Measurements from ENCODE around the gene ARID1B.

ARID1B gene

GRCh38 chr6:157169656-157170055 lies 392.5 kb downstream of the ARID1B start:
- Histone ChIP-seq H3K9me2 (replicated peaks; ENCODE audit: insufficient read depth, low read length) (no peaks in the 10 kb centered on the region), H3K9ac (ENCODE audit: low read length) (no peak overlapping the region), H3K9me3 (ENCODE audit: insufficient read depth, low read length) (no peaks in the 10 kb centered on the region), H4K20me1 (ENCODE audit: low read depth, low read length) (no peaks in the 10 kb centered on the region), H3K27ac (ENCODE audit: low read depth, low read length) (no peak overlapping the region), H3K4me3 (ENCODE audit: insufficient read depth, low read length, poor library complexity, severe bottlenecking) (no peak overlapping the region), H3K4me2 (ENCODE audit: low read depth, low read length, poor library complexity, severe bottlenecking) (no peak overlapping the region), H2AFZ (ENCODE audit: low read depth, low read length, severe bottlenecking) (no peak overlapping the region), H3K27me3 (ENCODE audit: low read length) (no peaks in the 10 kb centered on the region), H3K36me3 (ENCODE audit: low read length) (no peaks in the 10 kb centered on the region), H3F3A (ENCODE audit: insufficient read depth) (no peaks in the 10 kb centered on the region), H3K79me2 (ENCODE audit: insufficient read depth, low read length) (no peaks in the 10 kb centered on the region)
- TF ChIP-seq EZH2phosphoT487 (conservative IDR thresholded peaks at IDR 0.05; ENCODE audit: low read length) (no peak), CTCF (IDR thresholded peaks at IDR 0.05; ENCODE audit: insufficient read depth, low read length, poor library complexity, severe bottlenecking) (no peak)

- TF ChIP-seq EZH2phosphoT487 (conservative IDR thresholded peaks at IDR 0.05; ENCODE audit: low read length) (no peak), CTCF (IDR thresholded peaks at IDR 0.05; ENCODE audit: insufficient read depth, low read length, poor library complexity, severe bottlenecking) (no peak)
Observed at GRCh38 chr6:157170535-157170934, 393.4 kb downstream of the ARID1B start.

GRCh38 chr6:157171801-157172200 lies 394.6 kb downstream of the ARID1B start:
- H4K20me1 ChIP-seq (ENCODE audit: low read depth, low read length): no peaks in the 10 kb centered on the region
- H2AFZ ChIP-seq (ENCODE audit: low read depth, low read length, severe bottlenecking): no peak overlapping the region
- no peak overlapping the region for H3K9ac ChIP-seq (ENCODE audit: low read length)
- no peaks in the 10 kb centered on the region for H3F3A ChIP-seq (ENCODE audit: insufficient read depth)
- TF ChIP-seq EZH2phosphoT487 (conservative IDR thresholded peaks at IDR 0.05; ENCODE audit: low read length): no peak
- no peaks in the 10 kb centered on the region for H3K27me3 ChIP-seq (ENCODE audit: low read length)
- H3K4me2 ChIP-seq (ENCODE audit: low read depth, low read length, poor library complexity, severe bottlenecking): no peak overlapping the region
- no peak overlapping the region for H3K4me3 ChIP-seq (ENCODE audit: insufficient read depth, low read length, poor library complexity, severe bottlenecking)
- no peaks in the 10 kb centered on the region for H3K36me3 ChIP-seq (ENCODE audit: low read length)
- H3K9me3 ChIP-seq (ENCODE audit: insufficient read depth, low read length): no peaks in the 10 kb centered on the region
- H3K79me2 ChIP-seq (ENCODE audit: insufficient read depth, low read length): no peaks in the 10 kb centered on the region
- no peak overlapping the region for H3K27ac ChIP-seq (ENCODE audit: low read depth, low read length)
- no peaks in the 10 kb centered on the region for H3K9me2 ChIP-seq (replicated peaks; ENCODE audit: insufficient read depth, low read length)

More at GRCh38 chr6:157170535-157170934, 393.4 kb downstream of the ARID1B start:
- Histone ChIP-seq H4K20me1 (ENCODE audit: low read depth, low read length) (no peaks in the 10 kb centered on the region), H3K79me2 (ENCODE audit: insufficient read depth, low read length) (no peaks in the 10 kb centered on the region), H3K36me3 (ENCODE audit: low read length) (no peaks in the 10 kb centered on the region), H3K9me2 (replicated peaks; ENCODE audit: insufficient read depth, low read length) (no peaks in the 10 kb centered on the region), H3K4me2 (ENCODE audit: low read depth, low read length, poor library complexity, severe bottlenecking) (no peak overlapping the region), H3F3A (ENCODE audit: insufficient read depth) (no peaks in the 10 kb centered on the region), H3K27me3 (ENCODE audit: low read length) (no peaks in the 10 kb centered on the region), H3K9me3 (ENCODE audit: insufficient read depth, low read length) (no peaks in the 10 kb centered on the region), H2AFZ (ENCODE audit: low read depth, low read length, severe bottlenecking) (no peak overlapping the region), H3K4me3 (ENCODE audit: insufficient read depth, low read length, poor library complexity, severe bottlenecking) (no peak overlapping the region), H3K27ac (ENCODE audit: low read depth, low read length) (no peak overlapping the region), H3K9ac (ENCODE audit: low read length) (no peak overlapping the region)

GRCh38 chr6:157172231-157172701 lies 395.1 kb downstream of the ARID1B start:
- Histone ChIP-seq H3K79me2 (ENCODE audit: insufficient read depth, low read length) (no peaks in the 10 kb centered on the region), H2AFZ (ENCODE audit: low read depth, low read length, severe bottlenecking) (no peak overlapping the region), H3K9ac (ENCODE audit: low read length) (no peak overlapping the region), H3K4me3 (ENCODE audit: insufficient read depth, low read length, poor library complexity, severe bottlenecking) (no peak overlapping the region), H4K20me1 (ENCODE audit: low read depth, low read length) (no peaks in the 10 kb centered on the region), H3K27me3 (ENCODE audit: low read length) (no peaks in the 10 kb centered on the region), H3K27ac (ENCODE audit: low read depth, low read length) (no peak overlapping the region), H3K9me2 (replicated peaks; ENCODE audit: insufficient read depth, low read length) (no peaks in the 10 kb centered on the region), H3K4me2 (ENCODE audit: low read depth, low read length, poor library complexity, severe bottlenecking) (no peak overlapping the region), H3K9me3 (ENCODE audit: insufficient read depth, low read length) (no peaks in the 10 kb centered on the region), H3F3A (ENCODE audit: insufficient read depth) (no peaks in the 10 kb centered on the region), H3K36me3 (ENCODE audit: low read length) (no peaks in the 10 kb centered on the region)
- TF ChIP-seq EZH2phosphoT487 (conservative IDR thresholded peaks at IDR 0.05; ENCODE audit: low read length) (no peak), CTCF (IDR thresholded peaks at IDR 0.05; ENCODE audit: insufficient read depth, low read length, poor library complexity, severe bottlenecking) (no peak)
